Transverse colon (tissue), 4 donors: Measurements from ENCODE around the gene RBMX.

Experiments
- POLR2AphosphoS5 ChIP-seq, 3 donors: sonication (generic); formaldehyde crosslinking; IDR thresholded peaks; one replicate each; pipeline ENCODE4 v1.6.1; 2016; ENCODE audit warnings: antibody characterized with exemption in 3 of 3
- TF ChIP-seq, protein P1 (sequence below), 5 experiments: fragments of 200-600 bp in 3 of 5; fragments of 450-650 bp in 2 of 5; sonication (generic) in 3 of 5; IDR thresholded peaks; 1 replicate in 2 of 5; 2 replicates in 3 of 5; pipeline ENCODE4 v1.5.1; 2016 to 2017; ENCODE audit warnings: antibody characterized with exemption in 5 of 5, inconsistent platforms in 3 of 5, mild to moderate bottlenecking in 2 of 5, moderate library complexity in 1 of 5

DNA sequence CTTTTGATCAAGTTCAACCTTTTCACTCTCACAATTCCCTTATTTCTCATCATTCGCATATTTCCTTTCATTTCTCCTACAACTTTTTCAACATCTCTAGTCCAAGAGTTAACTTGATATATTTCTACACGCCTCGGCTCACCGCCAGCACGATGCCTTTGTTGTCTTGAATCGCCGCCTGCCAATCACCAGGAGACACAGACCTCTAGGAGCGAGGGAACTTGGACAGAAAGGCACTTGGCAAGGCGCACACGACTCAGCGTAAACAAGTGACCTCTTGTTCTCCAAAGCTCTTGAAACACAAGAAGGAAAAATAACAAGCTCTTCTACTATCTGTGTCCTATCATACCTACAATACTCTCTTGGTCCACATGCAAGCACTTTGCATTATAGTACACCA is 27.1 kb upstream of the RBMX start:
- TF ChIP-seq, protein P1, sequence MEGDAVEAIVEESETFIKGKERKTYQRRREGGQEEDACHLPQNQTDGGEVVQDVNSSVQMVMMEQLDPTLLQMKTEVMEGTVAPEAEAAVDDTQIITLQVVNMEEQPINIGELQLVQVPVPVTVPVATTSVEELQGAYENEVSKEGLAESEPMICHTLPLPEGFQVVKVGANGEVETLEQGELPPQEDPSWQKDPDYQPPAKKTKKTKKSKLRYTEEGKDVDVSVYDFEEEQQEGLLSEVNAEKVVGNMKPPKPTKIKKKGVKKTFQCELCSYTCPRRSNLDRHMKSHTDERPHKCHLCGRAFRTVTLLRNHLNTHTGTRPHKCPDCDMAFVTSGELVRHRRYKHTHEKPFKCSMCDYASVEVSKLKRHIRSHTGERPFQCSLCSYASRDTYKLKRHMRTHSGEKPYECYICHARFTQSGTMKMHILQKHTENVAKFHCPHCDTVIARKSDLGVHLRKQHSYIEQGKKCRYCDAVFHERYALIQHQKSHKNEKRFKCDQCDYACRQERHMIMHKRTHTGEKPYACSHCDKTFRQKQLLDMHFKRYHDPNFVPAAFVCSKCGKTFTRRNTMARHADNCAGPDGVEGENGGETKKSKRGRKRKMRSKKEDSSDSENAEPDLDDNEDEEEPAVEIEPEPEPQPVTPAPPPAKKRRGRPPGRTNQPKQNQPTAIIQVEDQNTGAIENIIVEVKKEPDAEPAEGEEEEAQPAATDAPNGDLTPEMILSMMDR (IDR thresholded peaks at IDR 0.05): no peak
- no peak for TF ChIP-seq POLR2AphosphoS5 (IDR thresholded peaks at IDR 0.05)
